Measurements from ENCODE around the gene NDUFS8. TPM values are rescaled to one million over a fixed set of nuclear protein-coding genes. Genes with fewer than 3 reads are reported as not detected.
A peak's percentile ranks its signal among the peaks of the same experiment; 100 is the strongest.

NDUFS8 gene
- total RNA-seq, 1 experiment from 2014 or later = 576 TPM

DNA sequence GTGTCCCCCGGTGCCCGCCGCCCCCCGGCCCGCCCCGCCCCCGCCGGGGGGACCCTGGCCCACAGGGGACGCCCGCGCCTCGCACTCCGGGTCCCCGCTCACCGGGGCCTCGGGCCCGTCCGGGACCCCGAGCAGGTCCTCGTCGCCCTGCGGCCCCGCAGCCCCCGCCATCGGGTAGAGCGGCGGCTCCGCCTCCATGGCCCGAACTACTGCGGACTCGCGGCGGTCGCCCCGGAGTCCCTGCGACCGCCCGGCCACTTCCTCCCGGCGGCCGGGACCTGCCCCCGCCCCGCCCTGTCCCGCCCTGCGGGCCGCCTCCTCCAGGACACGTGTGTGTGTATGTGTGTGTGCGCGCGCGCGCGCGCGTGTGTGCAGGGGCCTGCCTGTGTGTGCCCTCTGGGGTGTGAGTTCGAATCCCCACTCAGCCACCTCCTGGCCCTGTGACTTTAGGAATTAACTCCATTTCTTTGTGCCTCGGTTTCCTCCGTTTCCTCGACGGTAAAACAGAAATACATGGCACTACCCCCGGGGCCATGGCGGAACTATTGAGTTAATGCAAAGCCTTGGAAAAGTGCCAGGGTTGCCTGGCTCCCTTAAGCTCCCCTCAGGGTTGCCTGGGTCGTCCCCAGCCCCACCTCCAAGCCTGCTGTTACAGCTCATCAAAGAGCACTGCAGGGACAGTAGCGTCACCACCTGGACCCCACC lies 26.5 kb upstream of the NDUFS8 start, which contains the start of gene UNC93B1:
UNC93B1 (minus strand) TSS at position 252 of the 705 bp plus-strand sequence; CDS start at position 198, 54 bp downstream.
- ChIA-PET CTCF (no interaction called here), POLR2A (ENCODE audit: unreplicated experiment) (no interaction called here)
- intact Hi-C loops (cut with micrococcal nuclease) = no loop called here
- Histone ChIP-seq H3K4me1 (ENCODE audit: insufficient read depth, low read length) (peaks cover 14% of the 10 kb centered on the region), H3F3A (ENCODE audit: low read length, unreplicated experiment) (no peaks in the 10 kb centered on the region), H3K27ac (ENCODE audit: low read length) (no peak within 1 kb of the TSS), H3K9me3 (ENCODE audit: low read length) (no peaks in the 10 kb centered on the region), H3K9me2 (replicated peaks; ENCODE audit: low read length) (no peaks in the 10 kb centered on the region), H3K4me2 (ENCODE audit: low read length) (peak within 1 kb of the TSS; percentile 99), H3K9ac (ENCODE audit: low read length) (peak within 1 kb of the TSS; percentile 65), H3K4me3 (ENCODE audit: low read length) (peak within 1 kb of the TSS; percentile 83), H2AFZ (ENCODE audit: low read length) (peak within 1 kb of the TSS; percentile 85), H3K79me2 (ENCODE audit: low read length) (no peaks in the 10 kb centered on the region), H3K36me3 (ENCODE audit: low read depth, low read length) (no peaks in the 10 kb centered on the region), H3K27me3 (ENCODE audit: low read length) (no peaks in the 10 kb centered on the region), H4K20me1 (ENCODE audit: low read length) (no peaks in the 10 kb centered on the region)
- TF ChIP-seq EZH2phosphoT487 (IDR thresholded peaks at IDR 0.05; ENCODE audit: borderline replicate concordance, low read length) (no peak), EZH2 (IDR thresholded peaks at IDR 0.05; ENCODE audit: low read length, unreplicated experiment) (no peak)
- TF ChIP-seq, protein P1, sequence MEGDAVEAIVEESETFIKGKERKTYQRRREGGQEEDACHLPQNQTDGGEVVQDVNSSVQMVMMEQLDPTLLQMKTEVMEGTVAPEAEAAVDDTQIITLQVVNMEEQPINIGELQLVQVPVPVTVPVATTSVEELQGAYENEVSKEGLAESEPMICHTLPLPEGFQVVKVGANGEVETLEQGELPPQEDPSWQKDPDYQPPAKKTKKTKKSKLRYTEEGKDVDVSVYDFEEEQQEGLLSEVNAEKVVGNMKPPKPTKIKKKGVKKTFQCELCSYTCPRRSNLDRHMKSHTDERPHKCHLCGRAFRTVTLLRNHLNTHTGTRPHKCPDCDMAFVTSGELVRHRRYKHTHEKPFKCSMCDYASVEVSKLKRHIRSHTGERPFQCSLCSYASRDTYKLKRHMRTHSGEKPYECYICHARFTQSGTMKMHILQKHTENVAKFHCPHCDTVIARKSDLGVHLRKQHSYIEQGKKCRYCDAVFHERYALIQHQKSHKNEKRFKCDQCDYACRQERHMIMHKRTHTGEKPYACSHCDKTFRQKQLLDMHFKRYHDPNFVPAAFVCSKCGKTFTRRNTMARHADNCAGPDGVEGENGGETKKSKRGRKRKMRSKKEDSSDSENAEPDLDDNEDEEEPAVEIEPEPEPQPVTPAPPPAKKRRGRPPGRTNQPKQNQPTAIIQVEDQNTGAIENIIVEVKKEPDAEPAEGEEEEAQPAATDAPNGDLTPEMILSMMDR (conservative IDR thresholded peaks at IDR 0.05; ENCODE audit: low read depth, low read length) = no peak
- DNase-seq (peak; percentile 92), ATAC-seq (peak; percentile 93)
- BruUV-seq (replicated peaks) = no TSS peak

DNA sequence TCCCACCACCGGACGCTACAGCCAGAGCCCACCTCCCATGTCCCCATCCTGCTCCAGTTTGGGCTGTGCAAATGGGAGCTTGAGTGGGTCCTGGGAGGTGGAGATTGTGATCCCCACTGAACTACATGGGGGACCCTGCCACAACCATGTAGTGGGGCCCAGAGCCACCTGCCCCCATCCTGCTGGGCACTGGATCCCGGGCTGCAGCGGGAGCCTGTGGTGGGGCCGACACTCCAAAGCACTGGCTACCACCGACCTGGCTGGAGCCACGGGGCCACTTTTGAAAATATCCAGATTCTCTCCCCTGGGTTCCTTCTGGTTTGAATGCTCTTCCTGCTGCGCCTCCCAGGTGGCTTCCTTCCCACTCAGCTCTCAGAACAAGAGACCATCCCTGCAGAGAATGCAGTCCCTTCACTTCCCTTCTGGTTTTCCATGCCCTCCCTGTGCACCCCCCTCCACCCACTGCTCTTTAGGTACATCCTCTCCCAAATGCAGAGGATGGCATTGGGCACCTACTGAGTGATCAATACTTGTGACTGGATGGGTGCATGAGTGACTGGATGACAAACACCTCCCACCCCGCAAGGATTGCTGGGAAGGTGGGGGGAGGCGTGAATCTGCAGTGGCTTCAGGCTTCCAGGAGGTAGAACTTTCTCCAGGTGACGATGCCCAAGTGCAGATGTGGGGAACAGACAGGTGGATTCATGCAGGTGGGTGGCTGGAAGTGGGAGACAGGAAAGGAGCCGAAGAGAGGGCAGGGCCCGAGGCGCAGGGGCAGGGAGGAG lies 25.7 kb upstream of the NDUFS8 start:
- H3K9ac ChIP-seq (ENCODE audit: low read length) = no peak overlapping the region
- H3K4me2 ChIP-seq (ENCODE audit: low read length) = peak overlapping the region; percentile 99
- no peaks in the 10 kb centered on the region for H3K9me2 ChIP-seq (replicated peaks; ENCODE audit: low read length)
- H3K9me3 ChIP-seq (ENCODE audit: low read length) = no peaks in the 10 kb centered on the region
- H3K27me3 ChIP-seq (ENCODE audit: low read length) = no peaks in the 10 kb centered on the region
- H3K4me3 ChIP-seq (ENCODE audit: low read length) = peak overlapping the region; percentile 83
- no peak overlapping the region for H3K27ac ChIP-seq (ENCODE audit: low read length)
- POLR2A ChIA-PET (ENCODE audit: unreplicated experiment) = no interaction called here
- TF ChIP-seq, protein P1 (conservative IDR thresholded peaks at IDR 0.05; ENCODE audit: low read depth, low read length) = no peak
- TF ChIP-seq EZH2phosphoT487 (IDR thresholded peaks at IDR 0.05; ENCODE audit: borderline replicate concordance, low read length) = no peak
- no peak for TF ChIP-seq EZH2 (IDR thresholded peaks at IDR 0.05; ENCODE audit: low read length, unreplicated experiment)
- H3K36me3 ChIP-seq (ENCODE audit: low read depth, low read length) = no peaks in the 10 kb centered on the region
- peak overlapping the region; percentile 85 for H2AFZ ChIP-seq (ENCODE audit: low read length)
- H4K20me1 ChIP-seq (ENCODE audit: low read length) = no peaks in the 10 kb centered on the region
- CTCF ChIA-PET = no interaction called here
- ATAC-seq (no peak), DNase-seq (no peak)
- peaks cover 3% of the 10 kb centered on the region for H3F3A ChIP-seq (ENCODE audit: low read length, unreplicated experiment)
- peaks cover 21% of the 10 kb centered on the region for H3K4me1 ChIP-seq (ENCODE audit: insufficient read depth, low read length)
- intact Hi-C loops (cut with micrococcal nuclease) = no loop called here
- no TSS peak for BruUV-seq (replicated peaks)
- H3K79me2 ChIP-seq (ENCODE audit: low read length) = no peaks in the 10 kb centered on the region

Data from PC-3 (cell line).